ENCODE results near the gene RPEL1.

RPEL1 gene

DNA sequence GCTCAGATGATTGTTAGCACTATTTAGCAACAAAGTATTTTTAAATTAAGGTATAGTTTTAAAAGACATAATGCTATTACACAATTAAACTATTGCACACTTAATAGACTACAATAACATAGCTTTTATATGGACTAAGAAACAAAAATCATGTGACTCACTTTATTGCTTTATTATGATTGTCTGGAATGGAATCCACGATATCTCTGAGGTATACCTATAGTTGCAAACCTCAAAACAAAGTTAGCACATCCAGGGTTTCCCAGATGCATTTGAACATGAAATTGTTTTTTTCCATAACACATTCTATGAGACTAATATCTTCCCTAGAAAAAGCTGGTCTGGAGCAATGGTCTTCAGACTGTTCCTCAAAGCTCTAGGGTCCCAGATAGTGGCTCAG is 18.3 kb upstream of the RPEL1 start:
- H3K27me3 ChIP-seq (ENCODE audit: insufficient read depth, poor library complexity, severe bottlenecking) = no peaks in the 10 kb centered on the region
- H3K4me3 ChIP-seq (replicated peaks; ENCODE audit: insufficient read depth, low read length) = no peak overlapping the region
- no peak overlapping the region for H3K27ac ChIP-seq (replicated peaks)
- no peak for DNase-seq (ENCODE audit: low read depth in 1 of 2, low spot score in 1 of 2)
- TF ChIP-seq SPI1 (IDR thresholded peaks at IDR 0.05; ENCODE audit: borderline replicate concordance, low read depth) (no peak), POLR2AphosphoS5 (IDR thresholded peaks at IDR 0.05; ENCODE audit: low read depth) (no peak), GABPA (IDR thresholded peaks at IDR 0.05; ENCODE audit: low read depth) (no peak)
- TF ChIP-seq, protein P1, sequence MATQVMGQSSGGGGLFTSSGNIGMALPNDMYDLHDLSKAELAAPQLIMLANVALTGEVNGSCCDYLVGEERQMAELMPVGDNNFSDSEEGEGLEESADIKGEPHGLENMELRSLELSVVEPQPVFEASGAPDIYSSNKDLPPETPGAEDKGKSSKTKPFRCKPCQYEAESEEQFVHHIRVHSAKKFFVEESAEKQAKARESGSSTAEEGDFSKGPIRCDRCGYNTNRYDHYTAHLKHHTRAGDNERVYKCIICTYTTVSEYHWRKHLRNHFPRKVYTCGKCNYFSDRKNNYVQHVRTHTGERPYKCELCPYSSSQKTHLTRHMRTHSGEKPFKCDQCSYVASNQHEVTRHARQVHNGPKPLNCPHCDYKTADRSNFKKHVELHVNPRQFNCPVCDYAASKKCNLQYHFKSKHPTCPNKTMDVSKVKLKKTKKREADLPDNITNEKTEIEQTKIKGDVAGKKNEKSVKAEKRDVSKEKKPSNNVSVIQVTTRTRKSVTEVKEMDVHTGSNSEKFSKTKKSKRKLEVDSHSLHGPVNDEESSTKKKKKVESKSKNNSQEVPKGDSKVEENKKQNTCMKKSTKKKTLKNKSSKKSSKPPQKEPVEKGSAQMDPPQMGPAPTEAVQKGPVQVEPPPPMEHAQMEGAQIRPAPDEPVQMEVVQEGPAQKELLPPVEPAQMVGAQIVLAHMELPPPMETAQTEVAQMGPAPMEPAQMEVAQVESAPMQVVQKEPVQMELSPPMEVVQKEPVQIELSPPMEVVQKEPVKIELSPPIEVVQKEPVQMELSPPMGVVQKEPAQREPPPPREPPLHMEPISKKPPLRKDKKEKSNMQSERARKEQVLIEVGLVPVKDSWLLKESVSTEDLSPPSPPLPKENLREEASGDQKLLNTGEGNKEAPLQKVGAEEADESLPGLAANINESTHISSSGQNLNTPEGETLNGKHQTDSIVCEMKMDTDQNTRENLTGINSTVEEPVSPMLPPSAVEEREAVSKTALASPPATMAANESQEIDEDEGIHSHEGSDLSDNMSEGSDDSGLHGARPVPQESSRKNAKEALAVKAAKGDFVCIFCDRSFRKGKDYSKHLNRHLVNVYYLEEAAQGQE (IDR thresholded peaks at IDR 0.05; ENCODE audit: insufficient replicate concordance, low read depth) = no peak
- TF ChIP-seq, protein P2, sequence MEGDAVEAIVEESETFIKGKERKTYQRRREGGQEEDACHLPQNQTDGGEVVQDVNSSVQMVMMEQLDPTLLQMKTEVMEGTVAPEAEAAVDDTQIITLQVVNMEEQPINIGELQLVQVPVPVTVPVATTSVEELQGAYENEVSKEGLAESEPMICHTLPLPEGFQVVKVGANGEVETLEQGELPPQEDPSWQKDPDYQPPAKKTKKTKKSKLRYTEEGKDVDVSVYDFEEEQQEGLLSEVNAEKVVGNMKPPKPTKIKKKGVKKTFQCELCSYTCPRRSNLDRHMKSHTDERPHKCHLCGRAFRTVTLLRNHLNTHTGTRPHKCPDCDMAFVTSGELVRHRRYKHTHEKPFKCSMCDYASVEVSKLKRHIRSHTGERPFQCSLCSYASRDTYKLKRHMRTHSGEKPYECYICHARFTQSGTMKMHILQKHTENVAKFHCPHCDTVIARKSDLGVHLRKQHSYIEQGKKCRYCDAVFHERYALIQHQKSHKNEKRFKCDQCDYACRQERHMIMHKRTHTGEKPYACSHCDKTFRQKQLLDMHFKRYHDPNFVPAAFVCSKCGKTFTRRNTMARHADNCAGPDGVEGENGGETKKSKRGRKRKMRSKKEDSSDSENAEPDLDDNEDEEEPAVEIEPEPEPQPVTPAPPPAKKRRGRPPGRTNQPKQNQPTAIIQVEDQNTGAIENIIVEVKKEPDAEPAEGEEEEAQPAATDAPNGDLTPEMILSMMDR (IDR thresholded peaks at IDR 0.05; ENCODE audit: insufficient read depth, low read length) = no peak

DNA sequence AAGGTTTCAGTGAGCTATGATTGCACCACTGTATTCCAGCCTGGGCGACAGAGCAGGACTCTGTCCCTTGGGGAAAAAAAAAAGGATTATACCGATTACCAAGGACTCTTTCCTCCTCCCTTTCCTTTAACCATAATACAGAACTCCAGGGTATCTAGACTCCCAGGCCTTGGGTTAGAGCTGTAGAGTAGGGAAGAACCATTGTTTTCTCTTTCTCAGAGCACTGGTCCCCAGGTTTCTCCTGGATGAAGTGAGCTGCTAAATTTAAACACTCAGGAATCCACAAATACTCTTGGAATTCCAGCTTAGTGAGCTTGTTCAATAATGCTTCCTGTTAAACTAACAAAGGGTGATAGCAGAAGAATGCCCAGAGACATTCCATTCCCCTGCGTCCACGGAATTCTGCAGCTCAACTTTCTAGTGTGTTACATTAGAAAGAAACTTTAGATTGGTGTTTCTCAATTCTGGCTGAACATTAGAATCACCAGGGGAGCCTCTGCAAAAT is 14.6 kb upstream of the RPEL1 start:
- no peaks in the 10 kb centered on the region for H3K27me3 ChIP-seq (ENCODE audit: insufficient read depth, poor library complexity, severe bottlenecking)
- no peak overlapping the region for H3K4me3 ChIP-seq (replicated peaks; ENCODE audit: insufficient read depth, low read length)
- no peak for TF ChIP-seq GABPA (IDR thresholded peaks at IDR 0.05; ENCODE audit: low read depth)
- TF ChIP-seq SPI1 (IDR thresholded peaks at IDR 0.05; ENCODE audit: borderline replicate concordance, low read depth) = no peak
- TF ChIP-seq, protein P2 (IDR thresholded peaks at IDR 0.05; ENCODE audit: insufficient read depth, low read length) = no peak
- no peak for TF ChIP-seq POLR2AphosphoS5 (IDR thresholded peaks at IDR 0.05; ENCODE audit: low read depth)
- TF ChIP-seq, protein P1 (IDR thresholded peaks at IDR 0.05; ENCODE audit: insufficient replicate concordance, low read depth) = no peak
- H3K27ac ChIP-seq (replicated peaks) = no peak overlapping the region
- no peak for DNase-seq (ENCODE audit: low read depth in 1 of 2, low spot score in 1 of 2)

DNA sequence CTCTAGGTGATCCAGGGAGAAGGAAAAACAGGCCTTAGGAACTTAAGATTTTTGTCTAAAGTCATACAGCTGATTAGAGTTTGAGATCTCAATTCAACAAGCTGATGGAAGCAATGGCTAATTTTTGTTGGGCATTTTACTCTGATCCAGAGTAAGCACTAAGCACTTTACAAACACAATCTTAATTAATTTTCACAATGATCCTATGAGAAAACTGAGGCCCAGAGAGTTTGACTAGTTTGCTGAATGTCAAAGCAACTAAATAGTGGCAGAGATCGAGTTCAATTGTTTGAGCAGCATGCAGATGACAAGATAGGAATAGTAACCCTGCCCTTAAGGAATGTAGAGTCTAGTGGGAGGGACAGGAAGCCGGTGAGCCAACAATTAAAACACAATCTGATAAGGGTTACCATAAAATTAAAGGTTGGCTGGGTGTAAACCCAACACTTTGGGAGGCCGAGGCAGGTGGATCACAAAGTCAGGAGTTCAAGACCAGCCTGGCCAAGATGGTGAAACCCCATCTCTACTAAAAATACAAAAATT is 13.5 kb upstream of the RPEL1 start:
- Histone ChIP-seq H3K27me3 (ENCODE audit: insufficient read depth, poor library complexity, severe bottlenecking) (no peaks in the 10 kb centered on the region), H3K4me3 (replicated peaks; ENCODE audit: insufficient read depth, low read length) (no peak overlapping the region), H3K27ac (replicated peaks) (no peak overlapping the region)
- TF ChIP-seq POLR2AphosphoS5 (IDR thresholded peaks at IDR 0.05; ENCODE audit: low read depth) = no peak
- no peak for TF ChIP-seq SPI1 (IDR thresholded peaks at IDR 0.05; ENCODE audit: borderline replicate concordance, low read depth)
- TF ChIP-seq GABPA (IDR thresholded peaks at IDR 0.05; ENCODE audit: low read depth) = no peak
- TF ChIP-seq, protein P2 (IDR thresholded peaks at IDR 0.05; ENCODE audit: insufficient read depth, low read length) = no peak
- DNase-seq (ENCODE audit: low read depth in 1 of 2, low spot score in 1 of 2) = no peak

All from HL-60 (cell line).